ENCODE measurements around the gene GLUD1.

DNA sequence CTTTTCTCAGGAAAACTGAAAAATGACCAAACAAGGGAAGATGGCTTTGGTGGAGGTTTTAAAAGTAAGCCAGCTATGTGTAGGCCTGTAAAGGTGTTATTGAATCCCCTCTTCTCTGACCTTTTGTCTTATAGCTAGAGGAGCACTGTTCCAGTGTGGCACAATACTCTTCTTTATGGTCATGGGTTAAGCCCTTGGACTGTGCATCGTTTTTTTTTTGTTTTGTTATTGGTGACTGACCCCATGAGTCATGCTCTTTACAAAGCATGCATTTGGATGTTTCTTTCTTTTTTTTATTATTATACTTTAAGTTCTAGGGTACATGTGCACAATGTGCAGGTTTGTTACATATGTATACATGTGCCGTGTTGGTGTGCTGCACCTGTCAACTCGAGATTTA lies 94.2 kb downstream of the GLUD1 start:
- TF ChIP-seq EP300 (IDR thresholded peaks at IDR 0.05; ENCODE audit: borderline replicate concordance) (no peak), RAD21 (IDR thresholded peaks at IDR 0.05; ENCODE audit: low read depth) (no peak)

Data from Ishikawa (cell line).